RKO (cell line): Measurements from ENCODE around the gene TES.
A peak's percentile ranks its signal among the peaks of the same experiment; 100 is the strongest.
"Not testable (repeated sequence)": the region's sequence is repeated elsewhere in the genome, so short reads cannot be mapped to it uniquely, and the experiment has no call there.

Experiments
- DNase-seq: peaks from one replicate; pipeline ENCODE4 v3.0.0-alpha.2; 2016; ENCODE audit warnings: low spot score

TES gene

GRCh38 chr7:116223588-116223987, 13.2 kb downstream of the TES start:
- no peak for DNase-seq

GRCh38 chr7:116224492-116225098, 14.3 kb downstream of the TES start:
- no peak for DNase-seq

- DNase-seq = no peak
Measured at GRCh38 chr7:116225860-116226259, 15.5 kb downstream of the TES start.

- no peak for DNase-seq
Measured at GRCh38 chr7:116226664-116227063, 16.3 kb downstream of the TES start.

GRCh38 chr7:116227678-116228239, 17.4 kb downstream of the TES start:
- DNase-seq = peak; percentile 43

GRCh38 chr7:116228241-116228640, 17.9 kb downstream of the TES start:
- DNase-seq = no peak

- no peak for DNase-seq
Measured at GRCh38 chr7:116229366-116229765, 19.0 kb downstream of the TES start.

- DNase-seq = no peak
Measured at GRCh38 chr7:116230191-116231005, 20.1 kb downstream of the TES start.

- no peak for DNase-seq
Measured at GRCh38 chr7:116231543-116231942, 21.2 kb downstream of the TES start.

- no peak for DNase-seq
Measured at GRCh38 chr7:116231949-116232348, 21.6 kb downstream of the TES start.

GRCh38 chr7:116232350-116232749, 22.0 kb downstream of the TES start:
- no peak for DNase-seq

GRCh38 chr7:116232920-116233319, 22.6 kb downstream of the TES start:
- no peak for DNase-seq

- no peak for DNase-seq
Measured at GRCh38 chr7:116234517-116235200, 24.3 kb downstream of the TES start.

- DNase-seq = no peak
Measured at GRCh38 chr7:116235380-116235779, 25.0 kb downstream of the TES start.

GRCh38 chr7:116236020-116236630, 25.8 kb downstream of the TES start:
- peak; percentile 78 for DNase-seq

- DNase-seq = no peak
Measured at GRCh38 chr7:116239020-116239419, 28.7 kb downstream of the TES start.

GRCh38 chr7:116239434-116239833, 29.1 kb downstream of the TES start:
- DNase-seq = no peak

GRCh38 chr7:116240024-116240668, 29.8 kb downstream of the TES start:
- DNase-seq = no peak

- no peak for DNase-seq
Measured at GRCh38 chr7:116241291-116241690, 31.0 kb downstream of the TES start.

- DNase-seq = peak; percentile 29
Measured at GRCh38 chr7:116242178-116242577, 31.8 kb downstream of the TES start.

- no peak for DNase-seq
Measured at GRCh38 chr7:116242759-116243158, 32.4 kb downstream of the TES start.

- DNase-seq = not testable (repeated sequence)
Measured at GRCh38 chr7:116244803-116245202, 34.5 kb downstream of the TES start.
